IPS-15b (cell line): ENCODE measurements around the gene TOP1.

ENCODE experiments used
- H3K27me3 ChIP-seq: one replicate; pipeline ENCODE4 v1.6.1; 2013; ENCODE audit warnings: low read length; ENCODE audit not compliant: control insufficient read depth, insufficient read depth
- H3K36me3 ChIP-seq: one replicate; pipeline ENCODE4 v1.6.1; 2013; ENCODE audit warnings: low read length; ENCODE audit not compliant: control insufficient read depth, insufficient read depth
- H3K4me1 ChIP-seq: one replicate; pipeline ENCODE4 v1.6.1; 2013; ENCODE audit warnings: mild to moderate bottlenecking, low read length; ENCODE audit not compliant: control insufficient read depth, insufficient read depth
- H3K4me3 ChIP-seq: one replicate; pipeline ENCODE4 v1.5.1; 2013; ENCODE audit warnings: low read depth, low read length
- H3K9ac ChIP-seq: one replicate; pipeline ENCODE4 v1.6.1; 2013; ENCODE audit warnings: low read depth, mild to moderate bottlenecking, low read length
- H3K9me3 ChIP-seq: one replicate; pipeline ENCODE4 v1.6.1; 2013; ENCODE audit warnings: mild to moderate bottlenecking, low read length; ENCODE audit not compliant: control insufficient read depth, insufficient read depth

Gene TOP1

DNA sequence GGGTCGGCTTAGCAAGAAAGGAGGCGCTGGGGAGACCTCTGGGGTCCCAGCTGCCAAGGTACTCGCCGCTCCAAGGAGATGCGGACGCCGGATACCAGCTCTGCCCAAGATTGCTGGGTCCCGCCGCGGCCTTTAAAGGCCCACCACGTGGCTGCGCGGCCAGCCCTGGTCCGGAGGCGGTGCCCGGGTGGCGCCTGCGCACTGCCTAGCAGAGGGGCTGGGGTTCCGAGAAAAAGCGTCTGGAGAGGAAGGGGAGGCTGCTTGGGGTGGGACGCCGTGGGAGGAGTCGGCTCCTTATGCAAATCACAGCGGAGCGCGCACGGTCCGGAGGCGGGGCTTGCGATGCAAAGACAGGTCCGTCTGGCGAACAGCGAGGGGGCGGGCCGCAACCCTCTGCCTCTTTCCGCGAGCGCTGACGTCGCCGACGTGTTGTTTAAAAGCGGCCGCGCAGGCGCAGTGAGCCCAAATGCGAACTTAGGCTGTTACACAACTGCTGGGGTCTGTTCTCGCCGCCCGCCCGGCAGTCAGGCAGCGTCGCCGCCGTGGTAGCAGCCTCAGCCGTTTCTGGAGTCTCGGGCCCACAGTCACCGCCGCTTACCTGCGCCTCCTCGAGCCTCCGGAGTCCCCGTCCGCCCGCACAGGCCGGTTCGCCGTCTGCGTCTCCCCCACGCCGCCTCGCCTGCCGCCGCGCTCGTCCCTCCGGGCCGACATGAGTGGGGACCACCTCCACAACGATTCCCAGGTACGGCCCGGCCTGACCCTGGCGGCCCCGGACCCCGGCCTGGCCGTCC lies at the start of gene TOP1:
TSS of gene TOP1 (plus strand) at position 464 of the 791 bp plus-strand sequence. CDS start at position 710, 246 bp downstream.
- Histone ChIP-seq H3K4me1 (peaks cover 15% of the 10 kb centered on the region), H3K9ac (peak within 1 kb of the TSS; percentile 96), H3K27me3 (peaks cover 31% of the 10 kb centered on the region), H3K4me3 (peak within 1 kb of the TSS; percentile 85), H3K9me3 (no peaks in the 10 kb centered on the region), H3K36me3 (peaks cover 4% of the 10 kb centered on the region)

DNA sequence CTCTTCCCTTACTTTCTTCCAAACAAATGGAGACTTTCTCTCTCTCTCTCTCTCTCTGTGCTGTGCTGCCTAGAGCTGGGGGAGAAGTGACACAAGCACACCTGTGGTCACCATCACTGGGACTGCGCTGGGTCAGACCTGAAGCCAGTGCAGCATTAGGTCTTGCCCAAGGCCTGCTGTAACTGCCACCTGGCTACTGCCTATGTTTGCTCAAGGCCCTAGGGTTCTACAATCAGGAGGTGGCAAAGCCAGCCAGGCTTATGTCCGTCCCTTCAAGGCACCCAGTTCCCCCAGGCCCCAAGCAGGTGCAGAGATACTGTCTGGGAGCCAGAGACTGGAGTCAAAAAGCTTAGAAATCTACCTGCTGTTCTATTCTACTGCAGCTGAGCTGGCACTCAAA lies 49.4 kb upstream of the TOP1 start:
- Histone ChIP-seq H3K27me3 (no peaks in the 10 kb centered on the region), H3K4me1 (no peaks in the 10 kb centered on the region), H3K36me3 (peaks cover 3% of the 10 kb centered on the region), H3K9me3 (no peaks in the 10 kb centered on the region), H3K9ac (no peak overlapping the region), H3K4me3 (no peak overlapping the region)

DNA sequence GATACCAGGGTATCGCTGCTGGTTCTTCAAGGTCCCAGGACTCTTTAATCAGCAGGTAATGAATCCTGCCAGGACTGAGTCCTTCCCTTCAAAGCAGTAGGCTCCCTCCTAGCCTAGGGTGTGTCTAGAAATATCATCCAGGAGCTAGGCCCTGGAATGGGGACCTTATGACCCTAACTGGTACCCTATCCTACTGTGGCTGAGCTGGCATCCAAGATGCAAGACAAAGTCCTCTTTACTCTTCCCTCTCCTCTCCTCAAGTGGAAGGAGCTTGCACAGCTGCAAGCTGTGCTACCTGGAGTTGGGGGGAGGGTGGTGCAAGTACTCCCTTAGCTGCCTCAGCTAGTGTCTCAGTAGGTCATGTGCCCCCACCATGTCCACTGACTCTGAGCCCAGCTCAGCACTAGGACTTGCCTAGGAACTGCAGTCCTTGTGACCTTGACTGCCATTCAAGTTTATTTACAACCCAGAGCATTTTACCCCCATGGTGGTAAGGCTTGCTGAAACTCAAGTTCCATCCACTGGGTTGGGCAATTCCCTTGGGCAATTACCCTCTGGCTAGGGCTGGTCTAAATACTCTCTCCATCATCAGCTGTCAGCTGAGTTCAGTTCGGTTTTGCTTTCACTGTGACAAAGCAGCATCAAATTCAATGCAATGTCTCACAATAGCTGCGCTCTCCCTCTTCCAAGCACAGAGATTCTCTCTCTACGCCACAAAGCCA lies 48.4 kb upstream of the TOP1 start:
- no peak overlapping the region for H3K4me3 ChIP-seq
- H3K27me3 ChIP-seq = no peaks in the 10 kb centered on the region
- peaks cover 3% of the 10 kb centered on the region for H3K36me3 ChIP-seq
- no peaks in the 10 kb centered on the region for H3K9me3 ChIP-seq
- no peaks in the 10 kb centered on the region for H3K4me1 ChIP-seq
- H3K9ac ChIP-seq = no peak overlapping the region

GRCh38 chr20:40980828-40981310 lies 47.8 kb upstream of the TOP1 start:
- H3K9ac ChIP-seq = no peak overlapping the region

DNA sequence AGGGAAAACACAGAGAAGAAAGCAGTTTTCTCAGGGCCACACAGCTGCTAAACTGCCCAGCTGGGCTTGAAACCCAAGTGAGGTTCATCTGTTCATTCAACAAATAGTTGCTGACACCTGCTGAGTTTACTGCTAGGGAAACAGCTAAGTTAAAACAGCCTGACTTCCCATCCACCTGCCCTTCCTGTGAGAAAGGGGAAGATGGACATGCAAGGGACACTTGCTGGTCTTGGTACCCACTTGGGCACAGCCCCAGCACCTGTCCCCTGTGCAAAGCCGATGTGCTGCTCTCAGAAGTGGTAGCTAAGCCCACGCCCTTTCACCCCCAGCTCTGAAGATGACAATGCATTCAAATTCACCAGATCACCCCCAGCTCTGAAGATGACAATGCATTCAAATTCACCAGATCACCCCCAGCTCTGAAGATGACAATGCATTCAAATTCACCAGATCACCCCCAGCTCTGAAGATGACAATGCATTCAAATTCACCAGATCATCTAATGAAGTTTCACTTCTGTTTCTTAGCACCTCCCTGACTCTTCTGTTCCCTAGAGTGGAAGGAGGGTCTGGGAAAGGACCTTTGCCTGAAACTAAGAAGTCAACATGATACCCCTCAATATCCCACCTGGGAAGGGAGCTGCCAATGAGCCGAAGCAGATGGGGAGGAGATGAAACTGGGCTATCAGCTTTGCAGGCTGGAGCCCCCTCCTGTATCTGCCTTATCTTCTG lies 46.0 kb upstream of the TOP1 start:
- Histone ChIP-seq H3K9me3 (no peaks in the 10 kb centered on the region), H3K36me3 (peaks cover 3% of the 10 kb centered on the region), H3K9ac (no peak overlapping the region), H3K4me3 (no peak overlapping the region), H3K27me3 (no peaks in the 10 kb centered on the region), H3K4me1 (no peaks in the 10 kb centered on the region)

More at GRCh38 chr20:40980828-40981310, 47.8 kb upstream of the TOP1 start:
- Histone ChIP-seq H3K4me3 (no peak overlapping the region), H3K36me3 (peaks cover 3% of the 10 kb centered on the region), H3K9me3 (no peaks in the 10 kb centered on the region), H3K4me1 (no peaks in the 10 kb centered on the region), H3K27me3 (no peaks in the 10 kb centered on the region)

DNA sequence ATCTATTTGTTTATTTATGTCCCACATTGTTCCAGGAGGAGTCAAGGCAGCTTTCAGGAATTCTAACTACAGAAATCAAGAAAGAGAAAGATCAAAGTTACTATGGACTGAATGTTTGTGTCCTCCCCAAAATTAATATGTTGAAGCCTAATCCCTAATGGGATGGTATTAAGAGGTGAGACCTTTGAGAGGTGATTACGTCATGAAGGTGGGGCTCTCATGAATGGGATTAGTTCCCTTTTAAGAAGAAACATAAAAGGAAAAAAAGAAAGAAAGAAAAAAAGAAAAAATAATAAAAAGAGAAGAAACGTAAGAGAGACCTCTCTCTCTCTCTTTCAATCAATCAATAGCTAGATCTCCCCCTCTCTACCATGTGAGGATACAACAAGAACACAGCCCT lies 44.7 kb upstream of the TOP1 start:
- Histone ChIP-seq H3K27me3 (no peaks in the 10 kb centered on the region), H3K36me3 (peaks cover 3% of the 10 kb centered on the region), H3K9ac (no peak overlapping the region), H3K4me3 (no peak overlapping the region), H3K4me1 (no peaks in the 10 kb centered on the region), H3K9me3 (no peaks in the 10 kb centered on the region)

GRCh38 chr20:40984496-40984895 lies 44.1 kb upstream of the TOP1 start:
- no peaks in the 10 kb centered on the region for H3K9me3 ChIP-seq
- H3K9ac ChIP-seq = no peak overlapping the region
- H3K4me1 ChIP-seq = no peaks in the 10 kb centered on the region
- no peak overlapping the region for H3K4me3 ChIP-seq
- H3K36me3 ChIP-seq = peaks cover 2% of the 10 kb centered on the region
- no peaks in the 10 kb centered on the region for H3K27me3 ChIP-seq

DNA sequence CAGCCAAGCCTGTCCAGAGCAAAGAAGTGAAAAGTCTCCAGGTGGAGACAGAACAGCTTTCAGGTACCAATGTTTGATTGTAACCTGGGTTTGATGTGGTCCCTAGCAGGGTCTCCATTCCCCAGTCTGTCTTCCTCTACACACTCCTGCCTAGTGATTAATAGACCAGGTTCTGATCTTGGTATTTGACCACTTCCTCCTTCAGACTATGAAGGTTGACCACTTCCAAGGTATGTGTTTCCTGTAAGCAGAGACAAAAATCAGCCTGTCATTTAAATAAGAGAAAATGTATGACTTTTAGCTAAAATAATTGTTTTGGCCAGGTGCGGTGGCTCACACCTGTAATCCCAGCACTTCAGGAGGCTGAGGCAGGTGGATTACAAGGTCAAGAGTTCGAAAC lies 41.8 kb upstream of the TOP1 start:
- Histone ChIP-seq H3K9ac (no peak overlapping the region), H3K27me3 (peaks cover 2% of the 10 kb centered on the region), H3K9me3 (no peaks in the 10 kb centered on the region), H3K36me3 (no peaks in the 10 kb centered on the region), H3K4me1 (peaks cover 4% of the 10 kb centered on the region), H3K4me3 (no peak overlapping the region)

DNA sequence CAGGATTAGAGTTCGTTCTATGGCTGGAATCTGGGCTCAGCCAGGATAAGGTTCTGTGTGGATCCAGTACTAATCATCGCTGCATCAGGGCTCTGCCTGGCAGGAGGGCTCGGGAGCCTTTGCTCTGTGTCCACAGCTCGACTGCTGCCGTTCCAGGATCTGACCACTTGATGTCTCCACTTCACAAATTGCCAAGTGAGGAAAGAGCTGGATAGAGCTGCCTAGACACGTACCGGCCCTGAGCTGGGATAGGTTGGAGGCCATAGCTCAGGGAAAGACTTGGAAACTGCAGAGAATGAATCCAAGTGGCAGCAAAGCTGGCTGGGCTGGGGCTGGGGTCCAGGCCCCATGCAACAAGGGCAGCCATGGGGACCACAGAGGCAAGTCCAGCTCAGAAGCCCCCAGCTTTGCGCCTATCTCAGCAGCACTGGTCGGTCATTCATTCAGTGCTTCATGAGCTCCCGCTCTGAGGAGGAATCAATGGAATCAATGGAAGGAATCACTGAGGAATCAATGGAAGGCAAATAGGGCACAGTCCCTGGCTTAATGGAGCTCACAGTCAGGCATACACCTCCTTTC lies 38.0 kb upstream of the TOP1 start:
- Histone ChIP-seq H3K4me1 (peaks cover 4% of the 10 kb centered on the region), H3K9ac (no peak overlapping the region), H3K4me3 (no peak overlapping the region), H3K27me3 (peaks cover 2% of the 10 kb centered on the region), H3K36me3 (no peaks in the 10 kb centered on the region), H3K9me3 (no peaks in the 10 kb centered on the region)

DNA sequence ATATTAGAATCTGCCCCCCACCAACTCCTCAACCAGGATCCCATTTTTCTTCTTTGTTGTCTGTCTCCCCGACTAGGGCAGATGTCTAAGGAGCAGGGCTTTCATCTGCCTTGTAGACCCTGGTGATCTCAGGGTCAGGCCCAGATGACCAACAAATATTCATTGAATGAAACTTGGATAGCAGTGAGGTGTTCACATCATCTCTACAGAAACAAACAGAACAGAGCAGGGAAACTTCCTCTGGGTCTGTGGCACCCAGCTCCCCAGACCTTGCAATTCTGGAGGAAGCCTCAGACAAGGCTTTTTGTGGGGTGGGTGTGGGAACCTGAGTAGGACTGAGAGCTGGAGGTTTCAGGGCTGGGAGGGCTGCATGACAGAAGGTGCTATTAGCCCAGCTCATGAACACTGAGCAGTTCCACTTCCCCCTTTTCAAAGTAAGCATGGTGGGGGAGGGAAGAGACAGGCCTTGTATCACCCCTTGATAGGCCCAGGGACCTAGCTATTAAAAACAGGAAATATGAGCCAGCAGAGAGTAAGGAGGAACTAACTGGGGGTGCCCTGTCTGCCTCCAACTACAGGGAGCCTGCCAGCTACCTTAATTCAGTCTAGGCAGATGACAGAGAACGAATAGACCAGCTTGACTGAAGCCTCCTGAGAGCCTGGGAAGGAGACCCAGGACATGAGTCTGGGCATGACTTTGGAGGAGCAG lies 37.3 kb upstream of the TOP1 start:
- no peak overlapping the region for H3K4me3 ChIP-seq
- H3K9me3 ChIP-seq = no peaks in the 10 kb centered on the region
- H3K27me3 ChIP-seq = peaks cover 2% of the 10 kb centered on the region
- H3K36me3 ChIP-seq = no peaks in the 10 kb centered on the region
- H3K4me1 ChIP-seq = peaks cover 4% of the 10 kb centered on the region
- H3K9ac ChIP-seq = no peak overlapping the region
